Psoas muscle (tissue), 8 donors: ENCODE data around the gene INSL3. TPM values are rescaled to one million over a fixed set of nuclear protein-coding genes. Genes with fewer than 3 reads are reported as not detected.
"Not testable (repeated sequence)": the region's sequence is repeated elsewhere in the genome, so short reads cannot be mapped to it uniquely, and the experiment has no call there.

Experiments
- ATAC-seq, 4 donors: fragments of 200-7000 bp; cut with Tn5 transposase; one replicate each; pipeline ENCODE4 v1.9.1; 2020; ENCODE audit warnings: moderate library complexity in 3 of 4, mild to moderate bottlenecking in 2 of 4
- DNase-seq, 2 donors: peaks; one replicate each; pipeline ENCODE4 v3.0.0-alpha.2; 2020
- H3K27ac ChIP-seq: fragments of 200-600 bp; one replicate; pipeline ENCODE4 v1.8.0; 2022
- H3K27me3 ChIP-seq, 3 donors: fragments of 200-600 bp in 1 of 3; one replicate each; pipeline versions ENCODE4 v1.6.1 to v1.8.0; 2013 to 2022; ENCODE audit warnings: low read length in 2 of 3, mild to moderate bottlenecking in 2 of 3, moderate library complexity in 1 of 3; ENCODE audit not compliant: insufficient read depth in 3 of 3
- H3K36me3 ChIP-seq, 2 donors: fragments of 200-600 bp in 1 of 2; one replicate each; pipeline versions ENCODE4 v1.6.1 to v1.8.0; 2013 to 2022; ENCODE audit warnings: low read depth in 1 of 2, mild to moderate bottlenecking in 1 of 2, moderate library complexity in 1 of 2; ENCODE audit not compliant: insufficient read depth in 1 of 2
- H3K4me1 ChIP-seq: fragments of 200-600 bp; one replicate; pipeline ENCODE4 v1.8.0; 2022
- H3K4me3 ChIP-seq: fragments of 200-600 bp; one replicate; pipeline ENCODE4 v1.8.0; 2022; ENCODE audit warnings: mild to moderate bottlenecking
- H3K9me3 ChIP-seq: fragments of 200-600 bp; one replicate; pipeline ENCODE4 v1.8.0; 2022
- WGBS, 3 donors: extraction: QIAGEN DNeasy Blood & Tissue Kit; methylation state at CpG; one replicate each; pipeline versions ENCODE4 v1.1.6 to v1.1.7; 2013; 5-methylcytosine and 5-hydroxymethylcytosine counted together
- intact Hi-C, 2 donors: fragments of 100-400 bp; cut with DNase I; formaldehyde crosslinking; loops; one replicate each; pipeline versions ENCODE4 v1.11.0 to v1.14.2; 2022
- polyA plus RNA-seq, 3 donors: library from polyadenylated mRNA; stranded (reverse); fragments of 200-250 nt; gene quantifications; one replicate each; pipeline ENCODE4 v1.2.3, GENCODE V29; 2013
- total RNA-seq, 4 donors: library from RNA; stranded (reverse); fragmentation: NEBNext Ultra II Directional in 2 of 4; extraction: Animal tissue kit (Norgen Biotek cat#: 25700) in 2 of 4; gene quantifications; one replicate each; pipeline versions ENCODE4 v1.2.1 to v1.2.4, GENCODE V29; 2021 to 2023
- TF ChIP-seq, protein P1 (sequence below): fragments of 200-600 bp; IDR thresholded peaks from one replicate; pipeline ENCODE4 v1.8.0; 2022; ENCODE audit warnings: antibody characterized with exemption
- donor health status: healthy with polysubstance abuse.
- donor health status: DM: no; HTN: no; CAD: no; lungs with moderate emphysema.
- donor health status: Bipolar disorder and iron deficiency.
- donor health status: healthy.
- donor health status: DM: yes; HTN: yes; CAD: no.
- donor health status: DM: no; HTN: no; CAD: no.
- donor health status: DM: no; HTN: no; CAD: no.
- donor health status: DM: yes; HTN: yes; CAD: no.

Gene INSL3
- total and polyA plus RNA-seq, 7 donors = not detected

DNA sequence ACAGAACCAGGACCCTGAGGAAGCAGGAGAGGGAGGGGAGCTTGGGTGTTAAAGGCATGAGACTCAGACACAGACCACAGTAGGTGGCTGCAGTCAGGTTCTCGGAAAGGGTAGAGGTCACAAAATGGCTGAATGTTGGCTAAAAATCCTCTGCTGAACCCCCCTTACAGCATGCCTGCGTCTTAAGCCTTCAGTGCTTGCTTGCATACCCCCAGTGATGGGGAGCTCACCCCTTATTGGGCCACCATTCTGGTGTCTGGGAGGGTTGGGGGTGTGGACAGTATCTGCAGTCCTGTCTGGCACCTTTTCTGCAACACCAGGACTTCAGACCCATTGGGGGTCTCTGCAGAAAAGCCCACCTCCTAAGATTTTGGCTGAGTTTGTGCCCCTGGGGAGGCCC lies 40.5 kb downstream of the INSL3 start:
- H3K27me3 ChIP-seq = peaks cover 0 to 52% (median 21%) of the 10 kb centered on the region in 3 donors
- H3K27ac ChIP-seq = no peak overlapping the region
- H3K36me3 ChIP-seq = no peaks in the 10 kb centered on the region
- no peak for DNase-seq
- TF ChIP-seq, protein P1, sequence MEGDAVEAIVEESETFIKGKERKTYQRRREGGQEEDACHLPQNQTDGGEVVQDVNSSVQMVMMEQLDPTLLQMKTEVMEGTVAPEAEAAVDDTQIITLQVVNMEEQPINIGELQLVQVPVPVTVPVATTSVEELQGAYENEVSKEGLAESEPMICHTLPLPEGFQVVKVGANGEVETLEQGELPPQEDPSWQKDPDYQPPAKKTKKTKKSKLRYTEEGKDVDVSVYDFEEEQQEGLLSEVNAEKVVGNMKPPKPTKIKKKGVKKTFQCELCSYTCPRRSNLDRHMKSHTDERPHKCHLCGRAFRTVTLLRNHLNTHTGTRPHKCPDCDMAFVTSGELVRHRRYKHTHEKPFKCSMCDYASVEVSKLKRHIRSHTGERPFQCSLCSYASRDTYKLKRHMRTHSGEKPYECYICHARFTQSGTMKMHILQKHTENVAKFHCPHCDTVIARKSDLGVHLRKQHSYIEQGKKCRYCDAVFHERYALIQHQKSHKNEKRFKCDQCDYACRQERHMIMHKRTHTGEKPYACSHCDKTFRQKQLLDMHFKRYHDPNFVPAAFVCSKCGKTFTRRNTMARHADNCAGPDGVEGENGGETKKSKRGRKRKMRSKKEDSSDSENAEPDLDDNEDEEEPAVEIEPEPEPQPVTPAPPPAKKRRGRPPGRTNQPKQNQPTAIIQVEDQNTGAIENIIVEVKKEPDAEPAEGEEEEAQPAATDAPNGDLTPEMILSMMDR = no peak
- H3K9me3 ChIP-seq = no peaks in the 10 kb centered on the region
- intact Hi-C loops = loop anchor here in 1 of 2 donors (5.0 kb wide), 1 partner anchor 1378 kb away; no protein-coding TSS in a partner anchor
- no peak overlapping the region for H3K4me3 ChIP-seq
- ATAC-seq = no peak
- WGBS, 3 donors = 84 to 100% (median 86%) methylated on average over 2 of the region's 2 CpGs
- no peaks in the 10 kb centered on the region for H3K4me1 ChIP-seq

DNA sequence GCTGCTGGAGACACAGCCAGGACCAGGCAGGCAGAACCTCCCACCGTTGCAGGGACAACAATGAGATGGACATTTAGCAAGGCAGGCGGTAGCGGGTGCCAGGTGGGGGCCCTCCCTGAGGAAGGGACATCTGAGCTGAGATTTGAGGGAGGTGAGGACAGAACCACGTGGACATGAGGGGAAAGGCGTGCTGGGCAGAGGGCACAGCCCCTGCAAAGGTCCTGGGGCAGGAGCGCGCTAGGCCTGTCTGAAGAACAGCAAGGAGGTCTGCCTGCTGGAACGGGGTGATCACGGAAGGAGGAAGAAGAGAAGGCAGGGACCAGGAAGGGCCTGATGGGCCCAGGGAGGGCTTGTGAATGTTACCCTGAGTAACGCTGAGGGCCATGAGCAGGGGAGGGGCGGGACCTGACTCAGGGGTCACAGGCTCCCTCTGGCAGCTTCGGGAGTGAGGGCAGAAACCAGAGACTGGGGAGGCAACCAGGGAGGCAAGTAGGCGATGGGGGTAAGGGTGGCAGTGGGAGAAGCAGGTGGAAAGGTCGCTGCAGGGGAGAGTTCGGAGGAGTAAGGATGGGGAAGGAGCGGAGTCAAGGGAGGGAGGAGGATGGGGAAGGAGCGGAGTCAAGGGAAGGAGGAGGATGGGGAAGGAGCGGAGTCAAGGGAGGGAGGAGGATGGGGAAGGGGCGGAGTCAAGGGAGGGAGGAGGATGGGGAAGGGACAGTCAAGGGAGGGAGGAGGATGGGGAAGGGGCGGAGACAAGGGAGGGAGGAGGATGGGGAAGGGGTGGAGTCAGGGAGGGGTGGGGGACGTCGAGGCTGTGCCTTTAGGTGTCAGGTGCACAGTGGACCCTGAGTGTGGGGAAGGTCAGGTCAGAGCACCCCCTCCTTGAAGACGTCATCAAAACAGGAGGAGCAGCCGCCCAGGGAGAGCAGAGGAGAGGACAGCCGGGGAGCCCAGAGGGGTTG lies 42.1 kb downstream of the INSL3 start:
- TF ChIP-seq, protein P1 = no peak
- H3K4me3 ChIP-seq = no peak overlapping the region
- no peak for ATAC-seq
- H3K27ac ChIP-seq = no peak overlapping the region
- intact Hi-C loops = no loop called here
- no peaks in the 10 kb centered on the region for H3K36me3 ChIP-seq
- H3K4me1 ChIP-seq = no peaks in the 10 kb centered on the region
- H3K9me3 ChIP-seq = no peaks in the 10 kb centered on the region
- DNase-seq = peak in 1 of 2 donors; percentile 39
- peaks cover 0 to 59% (median 24%) of the 10 kb centered on the region in 3 donors for H3K27me3 ChIP-seq
- 10 to 15% (median 13%) methylated on average over 22 to 25 of the region's 25 CpGs for WGBS, 3 donors

- H3K36me3 ChIP-seq = no peaks in the 10 kb centered on the region
- no peaks in the 10 kb centered on the region for H3K4me1 ChIP-seq
- no peak overlapping the region for H3K4me3 ChIP-seq
- ATAC-seq (peak in 2 of 4 donors; percentile 48 to 55), DNase-seq (peak; percentile 52 to 73)
- H3K9me3 ChIP-seq = no peaks in the 10 kb centered on the region
- 2 to 5% (median 3%) methylated on average over 20 to 37 of the region's 37 CpGs for WGBS, 3 donors
- H3K27ac ChIP-seq = no peak overlapping the region
- intact Hi-C loops = no loop called here
- TF ChIP-seq, protein P1 = no peak
- H3K27me3 ChIP-seq = peaks cover 0 to 59% (median 20%) of the 10 kb centered on the region in 3 donors
These were observed 42.9 kb downstream of the INSL3 start for GRCh38 chr19:17778251-17778967.

GRCh38 chr19:17777840-17778239 lies 43.5 kb downstream of the INSL3 start:
- H3K27ac ChIP-seq, DNase-seq, H3K36me3 ChIP-seq, ATAC-seq, intact Hi-C loops, H3K9me3 ChIP-seq, H3K4me1 ChIP-seq, H3K4me3 ChIP-seq: not testable (repeated sequence)
- 55 to 65% (median 62%) methylated on average over 10 of the region's 10 CpGs for WGBS, 3 donors
- peaks cover 0 to 59% (median 20%) of the 10 kb centered on the region in 3 donors for H3K27me3 ChIP-seq
